BJ (cell line): ENCODE results near the gene ENHO. TPM values are rescaled to one million over a fixed set of nuclear protein-coding genes. Genes with fewer than 3 reads are reported as not detected.

ENCODE experiments used
- CTCF ChIA-PET: fragments of 350-600 bp; formaldehyde crosslinking; extraction: SDS; loops from one replicate; lab custom pipeline; 2021; ENCODE audit warnings: antibody characterized with exemption, inconsistent platforms; lab: Yijun Ruan, JAX
- POLR2A ChIA-PET: fragments of 300-600 bp; sonication (Branson Sonifier 250); formaldehyde crosslinking; extraction: SDS; loops from one replicate; lab custom pipeline; 2021; ENCODE audit warnings: antibody characterized with exemption; lab: Charles Lee
- DNase-seq: peaks from one replicate; pipeline ENCODE4 v3.0.0-alpha.2; 2011; ENCODE audit warnings: low read depth
- H3K27me3 ChIP-seq: 2 replicates; pipeline ENCODE4 v1.6.0; 2011; ENCODE audit warnings: low read length; ENCODE audit not compliant: control insufficient read depth, insufficient read depth
- H3K36me3 ChIP-seq: 2 replicates; pipeline ENCODE4 v1.5.1; 2011; ENCODE audit warnings: low read length; ENCODE audit not compliant: control insufficient read depth, insufficient read depth
- H3K4me3 ChIP-seq: 2 replicates; pipeline ENCODE4 v1.5.1; 2011; ENCODE audit warnings: low read depth, mild to moderate bottlenecking, control low read depth, low read length
- CTCF ChIP-seq: IDR thresholded peaks from 2 replicates; pipeline ENCODE4 v1.5.1; 2011; ENCODE audit warnings: low read depth, mild to moderate bottlenecking, control low read depth, inconsistent platforms, low read length, moderate library complexity; ENCODE audit not compliant: insufficient read depth
- polyA plus RNA-seq: library from polyadenylated mRNA; depleted of rRNA; stranded (reverse); fragments of >200 nt; gene quantifications from 2 replicates; pipeline ENCODE4 v1.2.3, GENCODE V29; 2011

ENHO gene
- polyA plus RNA-seq, 1 experiment = 0.11 TPM

DNA sequence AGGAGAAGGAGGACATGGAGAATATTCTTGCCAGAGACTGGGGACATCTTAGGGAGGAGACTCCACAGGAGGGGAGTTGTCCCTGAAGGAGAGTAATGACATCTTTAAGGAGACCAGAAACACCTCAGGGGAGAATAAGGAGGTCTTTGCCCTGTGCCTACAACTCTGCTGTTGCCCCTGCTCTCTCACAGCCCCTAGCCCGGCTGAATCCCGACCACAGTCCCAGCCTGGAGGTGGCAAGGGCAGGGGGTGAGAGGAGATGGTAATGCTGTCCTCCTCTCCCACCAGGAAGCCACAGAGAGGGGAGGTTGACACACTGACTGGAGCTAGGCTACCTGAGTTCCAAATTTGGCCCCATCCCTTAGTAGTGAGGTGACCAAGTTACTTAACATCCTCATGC, 30.2 kb upstream of the ENHO start:
- Histone ChIP-seq H3K4me3 (no peak overlapping the region), H3K36me3 (no peaks in the 10 kb centered on the region), H3K27me3 (peaks cover 10% of the 10 kb centered on the region)
- no peak for DNase-seq
- POLR2A ChIA-PET = interaction anchor here (0.6 kb wide), 1 partner anchor 112 kb away, joined by 3 read pairs; no protein-coding TSS in a partner anchor
- no peak for TF ChIP-seq CTCF
- CTCF ChIA-PET = interaction anchor here (1.3 to 1.4 kb wide), 2 partner anchors 39 to 51 kb away, joined by 3 to 6 read pairs; no protein-coding TSS in a partner anchor

GRCh38 chr9:34552606-34552981, 29.8 kb upstream of the ENHO start:
- no peak for TF ChIP-seq CTCF
- DNase-seq = no peak
- H3K36me3 ChIP-seq = no peaks in the 10 kb centered on the region
- CTCF ChIA-PET = interaction anchor here (1.3 to 6.6 kb wide), 3 partner anchors 39 to 51 kb away, joined by 3 to 119 read pairs (median 6); no protein-coding TSS in a partner anchor
- POLR2A ChIA-PET = interaction anchor here (0.6 kb wide), 1 partner anchor 112 kb away, joined by 3 read pairs; no protein-coding TSS in a partner anchor
- peaks cover 10% of the 10 kb centered on the region for H3K27me3 ChIP-seq
- no peak overlapping the region for H3K4me3 ChIP-seq

GRCh38 chr9:34551751-34552605, 29.2 kb upstream of the ENHO start:
- POLR2A ChIA-PET = interaction anchor here (0.6 kb wide), 1 partner anchor 111 kb away, joined by 3 read pairs; no protein-coding TSS in a partner anchor

GRCh38 chr9:34550681-34551270, 28.0 kb upstream of the ENHO start:
- ChIA-PET CTCF (interaction anchor here (6.6 kb wide), 1 partner anchor 42 kb away, joined by 119 read pairs; no protein-coding TSS in a partner anchor), POLR2A (no interaction called here)
- DNase-seq = no peak
- peaks cover 10% of the 10 kb centered on the region for H3K27me3 ChIP-seq
- TF ChIP-seq CTCF = no peak
- no peak overlapping the region for H3K4me3 ChIP-seq
- H3K36me3 ChIP-seq = no peaks in the 10 kb centered on the region

More at GRCh38 chr9:34551751-34552605, 29.2 kb upstream of the ENHO start:
- Histone ChIP-seq H3K27me3 (peaks cover 10% of the 10 kb centered on the region), H3K36me3 (no peaks in the 10 kb centered on the region), H3K4me3 (no peak overlapping the region)
- CTCF ChIA-PET = interaction anchor here (6.6 kb wide), 1 partner anchor 41 kb away, joined by 119 read pairs; no protein-coding TSS in a partner anchor
- no peak for TF ChIP-seq CTCF
- DNase-seq = no peak

- ChIA-PET POLR2A (no interaction called here), CTCF (interaction anchor here (0.8 to 6.6 kb wide), 6 partner anchors 29 to 146 kb away, joined by 3 to 119 read pairs (median 4); no protein-coding TSS in a partner anchor)
- Histone ChIP-seq H3K27me3 (peaks cover 12% of the 10 kb centered on the region), H3K4me3 (no peak overlapping the region), H3K36me3 (no peaks in the 10 kb centered on the region)
- TF ChIP-seq CTCF = no peak
- no peak for DNase-seq
Measured at GRCh38 chr9:34550016-34550680, 27.4 kb upstream of the ENHO start.
